SU-DHL-6 (cell line): ENCODE data around the gene C6orf120.

ENCODE experiments used
- H2AFZ ChIP-seq: fragments of 200-600 bp; sonication (generic); 2 replicates; pipeline ENCODE4 v1.6.1; 2014; ENCODE audit warnings: low read depth, mild to moderate bottlenecking, moderate library complexity, mixed read lengths, antibody characterized with exemption, low read length; ENCODE audit not compliant: severe bottlenecking
- H3F3A ChIP-seq: fragments of 200-600 bp; shearing (Covaris generic); 2 replicates; pipeline ENCODE4 v1.6.0; 2016; ENCODE audit warnings: antibody characterized with exemption, mild to moderate bottlenecking; ENCODE audit not compliant: insufficient read depth
- H3K27ac ChIP-seq: fragments of 200-600 bp; sonication (generic); 2 replicates; pipeline ENCODE4 v1.5.1; 2016; ENCODE audit warnings: low read depth, mild to moderate bottlenecking, low read length, moderate library complexity, mixed read lengths
- H3K27me3 ChIP-seq: fragments of 200-600 bp; sonication (generic), shearing (Covaris generic); 2 replicates; pipeline ENCODE4 v1.6.0; 2014; ENCODE audit warnings: mild to moderate bottlenecking, low read length
- H3K36me3 ChIP-seq: fragments of 200-600 bp; sonication (generic); 2 replicates; pipeline ENCODE4 v1.6.1; 2014; ENCODE audit warnings: mild to moderate bottlenecking, low read length, mixed read lengths
- H3K4me2 ChIP-seq: fragments of 300-600, 200-600 bp; shearing (Covaris generic), sonication (generic); 2 replicates; pipeline ENCODE4 v1.6.0; 2014; ENCODE audit warnings: low read length, low read depth, mild to moderate bottlenecking; ENCODE audit not compliant: poor library complexity, severe bottlenecking
- H3K4me3 ChIP-seq: fragments of 200-600 bp; sonication (generic); 2 replicates; pipeline ENCODE4 v1.5.1; 2014; ENCODE audit warnings: antibody characterized with exemption, low read length, mild to moderate bottlenecking, mixed read lengths; ENCODE audit not compliant: insufficient read depth, poor library complexity, severe bottlenecking
- H3K79me2 ChIP-seq: fragments of 200-600 bp; sonication (generic); 2 replicates; pipeline ENCODE4 v1.6.1; 2014; ENCODE audit warnings: mild to moderate bottlenecking, low read length, moderate library complexity; ENCODE audit not compliant: insufficient read depth
- H3K9ac ChIP-seq: fragments of 200-600 bp; sonication (generic); 2 replicates; pipeline ENCODE4 v1.7.0; 2014; ENCODE audit warnings: mild to moderate bottlenecking, low read length
- H3K9me2 ChIP-seq: fragments of 200-600 bp; sonication (generic); replicated peaks from 2 replicates; pipeline ENCODE4 v1.6.1; 2014; ENCODE audit warnings: low read length; ENCODE audit not compliant: insufficient read depth
- H3K9me3 ChIP-seq: fragments of 200-600 bp; sonication (generic); 2 replicates; pipeline ENCODE4 v1.6.1; 2014; ENCODE audit warnings: low read length, mixed read lengths; ENCODE audit not compliant: insufficient read depth
- H4K20me1 ChIP-seq: fragments of 200-600 bp; sonication (generic); 2 replicates; pipeline ENCODE4 v1.6.1; 2014; ENCODE audit warnings: low read depth, mild to moderate bottlenecking, antibody characterized with exemption, low read length, moderate library complexity, mixed read lengths
- CTCF ChIP-seq: fragments of 200-600 bp; sonication (generic); IDR thresholded peaks from one replicate; pipeline ENCODE4 v1.5.1; 2017; ENCODE audit warnings: antibody characterized with exemption, mild to moderate bottlenecking, low read length, moderate library complexity; ENCODE audit not compliant: insufficient read depth, poor library complexity, severe bottlenecking
- EZH2phosphoT487 ChIP-seq: fragments of 200-600 bp; sonication (generic), shearing (Covaris generic); conservative IDR thresholded peaks from 2 replicates; pipeline ENCODE4 v1.6.1; 2018; ENCODE audit warnings: mild to moderate bottlenecking, antibody characterized with exemption, low read length, moderate library complexity, mixed read lengths

C6orf120 gene

GRCh38 chr6:169701311-169701953, 494 bp upstream of the C6orf120 start:
- Histone ChIP-seq H3K9ac (peak overlapping the region; percentile 88), H3K4me3 (peak overlapping the region; percentile 88), H4K20me1 (no peaks in the 10 kb centered on the region; the same call in 1 of the 2 replicates), H3K79me2 (peaks cover 63% of the 10 kb centered on the region), H2AFZ (peak overlapping the region; percentile 75), H3K9me2 (no peaks in the 10 kb centered on the region), H3K27me3 (no peaks in the 10 kb centered on the region), H3K27ac (peak overlapping the region; percentile 46), H3K36me3 (no peaks in the 10 kb centered on the region; the same call in 1 of the 2 replicates), H3K4me2 (peak overlapping the region; percentile 91), H3F3A (peaks cover 6% of the 10 kb centered on the region; the same call in 1 of the 2 replicates), H3K9me3 (no peaks in the 10 kb centered on the region)
- TF ChIP-seq EZH2phosphoT487 (no peak), CTCF (no peak)

- Histone ChIP-seq H2AFZ (no peak overlapping the region), H3K27ac (peak overlapping the region; percentile 60)
- TF ChIP-seq CTCF (no peak), EZH2phosphoT487 (no peak)
Observed at GRCh38 chr6:169702840-169703246, 917 bp downstream of the C6orf120 start.

GRCh38 chr6:169707772-169708171, 5.8 kb downstream of the C6orf120 start:
- Histone ChIP-seq H3K79me2 (peaks cover 31% of the 10 kb centered on the region), H2AFZ (no peak overlapping the region), H3F3A (peaks cover 57% of the 10 kb centered on the region), H4K20me1 (peaks cover 4% of the 10 kb centered on the region), H3K27me3 (no peaks in the 10 kb centered on the region), H3K4me2 (no peak overlapping the region), H3K36me3 (peaks cover 30% of the 10 kb centered on the region), H3K9me2 (no peaks in the 10 kb centered on the region), H3K27ac (peak overlapping the region; percentile 4; the same call in 1 of the 2 replicates), H3K4me3 (no peak overlapping the region), H3K9me3 (no peaks in the 10 kb centered on the region), H3K9ac (no peak overlapping the region)
- TF ChIP-seq CTCF (no peak), EZH2phosphoT487 (no peak)

More at GRCh38 chr6:169702840-169703246, 917 bp downstream of the C6orf120 start:
- Histone ChIP-seq H3K4me3 (peak overlapping the region; percentile 88), H3K9ac (peak overlapping the region; percentile 88), H4K20me1 (no peaks in the 10 kb centered on the region; the same call in 1 of the 2 replicates), H3K79me2 (peaks cover 63% of the 10 kb centered on the region), H3K27me3 (no peaks in the 10 kb centered on the region), H3K36me3 (no peaks in the 10 kb centered on the region; the same call in 1 of the 2 replicates), H3K9me2 (no peaks in the 10 kb centered on the region), H3F3A (peaks cover 18% of the 10 kb centered on the region), H3K9me3 (no peaks in the 10 kb centered on the region), H3K4me2 (peak overlapping the region; percentile 75)
